ENCODE measurements around the gene NAA40. TPM values are rescaled to one million over a fixed set of nuclear protein-coding genes. Genes with fewer than 3 reads are reported as not detected.
A peak's percentile ranks its signal among the peaks of the same experiment; 100 is the strongest.

NAA40 gene
- total RNA-seq, 1 donor from 2014 or later = 19.7 TPM

- no peak for TF ChIP-seq CTCF (IDR thresholded peaks at IDR 0.05; ENCODE audit: borderline replicate concordance)
- no peaks in the 10 kb centered on the region for H3K27me3 ChIP-seq (ENCODE audit: low read depth)
- H3K9me3 ChIP-seq (replicated peaks) = no peaks in the 10 kb centered on the region
- intact Hi-C loops (cut with micrococcal nuclease) = no loop called here
- H3K4me3 ChIP-seq = no peak overlapping the region
- no peak for DNase-seq
- H3K36me3 ChIP-seq = no peaks in the 10 kb centered on the region
- peak overlapping the region; percentile 83 for H3K27ac ChIP-seq (replicated peaks)
- peaks cover 74% of the 10 kb centered on the region for H3K4me1 ChIP-seq
Measured at GRCh38 chr11:63940786-63941185, 2.0 kb downstream of the NAA40 start.

- DNase-seq = no peak
- Histone ChIP-seq H3K27ac (replicated peaks) (peak overlapping the region; percentile 83), H3K4me3 (no peak overlapping the region), H3K9me3 (replicated peaks) (no peaks in the 10 kb centered on the region), H3K27me3 (ENCODE audit: low read depth) (no peaks in the 10 kb centered on the region), H3K36me3 (peaks cover 9% of the 10 kb centered on the region), H3K4me1 (peaks cover 75% of the 10 kb centered on the region)
- intact Hi-C loops (cut with micrococcal nuclease) = no loop called here
- no peak for TF ChIP-seq CTCF (IDR thresholded peaks at IDR 0.05; ENCODE audit: borderline replicate concordance)
Measured at GRCh38 chr11:63941901-63942300, 3.1 kb downstream of the NAA40 start.

- Histone ChIP-seq H3K27me3 (ENCODE audit: low read depth) (no peaks in the 10 kb centered on the region), H3K27ac (replicated peaks) (no peak overlapping the region), H3K9me3 (replicated peaks) (no peaks in the 10 kb centered on the region), H3K4me3 (no peak overlapping the region), H3K4me1 (peaks cover 75% of the 10 kb centered on the region), H3K36me3 (peaks cover 18% of the 10 kb centered on the region)
- DNase-seq = no peak
- intact Hi-C loops (cut with micrococcal nuclease) = no loop called here
- TF ChIP-seq CTCF (IDR thresholded peaks at IDR 0.05; ENCODE audit: borderline replicate concordance) = no peak
Measured at GRCh38 chr11:63942803-63943202, 4.0 kb downstream of the NAA40 start.

GRCh38 chr11:63944987-63945386, 6.2 kb downstream of the NAA40 start:
- no peaks in the 10 kb centered on the region for H3K27me3 ChIP-seq (ENCODE audit: low read depth)
- DNase-seq = peak; percentile 45
- peaks cover 23% of the 10 kb centered on the region for H3K36me3 ChIP-seq
- no peak for TF ChIP-seq CTCF (IDR thresholded peaks at IDR 0.05; ENCODE audit: borderline replicate concordance)
- H3K9me3 ChIP-seq (replicated peaks) = no peaks in the 10 kb centered on the region
- H3K4me3 ChIP-seq = peak overlapping the region; percentile 49
- peaks cover 53% of the 10 kb centered on the region for H3K4me1 ChIP-seq
- intact Hi-C loops (cut with micrococcal nuclease) = loop anchor here (2.0 kb wide), 1 partner anchor 108 kb away; no protein-coding TSS in a partner anchor
- peak overlapping the region; percentile 83 for H3K27ac ChIP-seq (replicated peaks)

GRCh38 chr11:63945477-63946163, 6.8 kb downstream of the NAA40 start:
- H3K4me1 ChIP-seq = peaks cover 48% of the 10 kb centered on the region
- TF ChIP-seq CTCF (IDR thresholded peaks at IDR 0.05; ENCODE audit: borderline replicate concordance) = peak; percentile 86
- DNase-seq = peak; percentile 55
- peak overlapping the region; percentile 83 for H3K27ac ChIP-seq (replicated peaks)
- H3K9me3 ChIP-seq (replicated peaks) = no peaks in the 10 kb centered on the region
- H3K27me3 ChIP-seq (ENCODE audit: low read depth) = no peaks in the 10 kb centered on the region
- H3K4me3 ChIP-seq = peak overlapping the region; percentile 49
- peaks cover 27% of the 10 kb centered on the region for H3K36me3 ChIP-seq
- intact Hi-C loops (cut with micrococcal nuclease) = loop anchor here (2.0 kb wide), 1 partner anchor 109 kb away; no protein-coding TSS in a partner anchor
